IPS DF 6.9 (cell line): Measurements from ENCODE around the gene ASCL5.

Experiments used
- DNase-seq: peaks from one replicate; pipeline ENCODE4 v3.0.0-alpha.2; 2013; ENCODE audit warnings: low read depth, low spot score
- H3K27ac ChIP-seq: one replicate; pipeline ENCODE4 v1.5.1; 2013; ENCODE audit warnings: low read length, control low read depth
- H3K27me3 ChIP-seq: 2 replicates; pipeline ENCODE4 v1.6.1; 2013; ENCODE audit warnings: mild to moderate bottlenecking, low read length; ENCODE audit not compliant: control insufficient read depth, insufficient read depth
- H3K36me3 ChIP-seq: 2 replicates; pipeline ENCODE4 v1.6.1; 2013; ENCODE audit warnings: low read length; ENCODE audit not compliant: control insufficient read depth, insufficient read depth
- H3K4me1 ChIP-seq: 2 replicates; pipeline ENCODE4 v1.6.1; 2013; ENCODE audit warnings: low read length; ENCODE audit not compliant: control insufficient read depth, insufficient read depth
- H3K4me3 ChIP-seq: 2 replicates; pipeline ENCODE4 v1.5.1; 2013; ENCODE audit warnings: mild to moderate bottlenecking, low read length
- H3K9me3 ChIP-seq: 2 replicates; pipeline ENCODE4 v1.6.1; 2013; ENCODE audit warnings: low read length, inconsistent platforms; ENCODE audit not compliant: control insufficient read depth, insufficient read depth
- WGBS: extraction: QIAGEN DNeasy Blood & Tissue Kit; methylation state at CpG from one replicate; pipeline ENCODE4 v1.1.7; 2013; ENCODE audit warnings: mixed read lengths, missing lambda C conversion rate; ENCODE audit not compliant: insufficient read length, insufficient coverage; 5-methylcytosine and 5-hydroxymethylcytosine counted together

Gene ASCL5

GRCh38 chr1:201068976-201069375 lies 58.0 kb downstream of the ASCL5 start:
- Histone ChIP-seq H3K27ac (no peak overlapping the region), H3K4me3 (no peak overlapping the region), H3K4me1 (no peaks in the 10 kb centered on the region), H3K9me3 (no peaks in the 10 kb centered on the region), H3K36me3 (no peaks in the 10 kb centered on the region), H3K27me3 (no peaks in the 10 kb centered on the region)
- no peak for DNase-seq
- WGBS, result no CpG with 5 or more reads among the region's 4 CpGs

DNA sequence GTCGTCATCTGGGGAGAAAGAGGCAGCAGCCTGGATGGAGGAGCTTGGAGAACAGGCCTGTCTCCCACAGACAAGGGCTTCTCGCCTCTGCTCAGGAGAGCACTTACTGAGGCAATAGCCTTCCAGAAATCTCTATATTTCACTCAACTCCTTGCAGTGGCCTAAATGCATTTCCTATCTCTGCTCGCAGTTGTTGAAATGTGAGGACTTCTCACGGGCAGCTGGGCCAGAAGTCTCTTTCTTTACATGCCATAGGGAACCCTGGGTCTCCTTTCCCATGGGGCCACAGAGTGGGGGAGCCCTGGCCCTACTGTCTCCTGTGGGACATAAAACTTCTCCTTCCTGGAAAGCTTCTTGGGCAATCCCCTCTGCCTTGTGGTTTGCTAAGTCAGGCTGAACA lies 60.0 kb downstream of the ASCL5 start:
- H3K27me3 ChIP-seq, result no peaks in the 10 kb centered on the region
- peaks cover 4% of the 10 kb centered on the region; the same call in 1 of the 2 replicates for H3K4me1 ChIP-seq
- no CpG with 5 or more reads among the region's 4 CpGs for WGBS
- no peaks in the 10 kb centered on the region for H3K36me3 ChIP-seq
- no peak for DNase-seq
- no peaks in the 10 kb centered on the region for H3K9me3 ChIP-seq
- H3K4me3 ChIP-seq, result no peak overlapping the region
- H3K27ac ChIP-seq, result no peak overlapping the region

DNA sequence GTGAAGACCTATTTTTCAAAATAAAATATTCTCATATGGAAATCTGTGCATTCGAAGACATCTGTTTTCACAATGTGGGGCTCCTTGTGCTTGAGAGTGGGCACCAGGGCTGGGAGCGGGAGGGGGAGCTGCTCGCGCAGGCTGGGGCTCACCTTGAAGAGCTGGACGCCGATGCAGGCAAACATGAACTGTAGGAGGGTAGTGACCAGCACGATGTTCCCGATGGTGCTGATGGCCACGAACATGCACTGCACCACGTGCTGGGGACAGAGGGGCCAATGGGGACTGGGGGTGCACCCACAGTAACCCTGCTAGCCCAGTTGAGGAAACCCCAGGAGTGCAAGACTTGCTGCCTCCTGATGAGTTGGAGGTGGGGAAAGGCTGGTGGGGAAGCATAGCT lies 61.3 kb downstream of the ASCL5 start:
- H3K9me3 ChIP-seq, result no peaks in the 10 kb centered on the region
- no peak overlapping the region for H3K27ac ChIP-seq
- no CpG with 5 or more reads among the region's 10 CpGs for WGBS
- no peak for DNase-seq
- H3K36me3 ChIP-seq, result no peaks in the 10 kb centered on the region
- H3K4me3 ChIP-seq, result no peak overlapping the region
- H3K27me3 ChIP-seq, result no peaks in the 10 kb centered on the region
- H3K4me1 ChIP-seq, result peaks cover 4% of the 10 kb centered on the region; the same call in 1 of the 2 replicates

DNA sequence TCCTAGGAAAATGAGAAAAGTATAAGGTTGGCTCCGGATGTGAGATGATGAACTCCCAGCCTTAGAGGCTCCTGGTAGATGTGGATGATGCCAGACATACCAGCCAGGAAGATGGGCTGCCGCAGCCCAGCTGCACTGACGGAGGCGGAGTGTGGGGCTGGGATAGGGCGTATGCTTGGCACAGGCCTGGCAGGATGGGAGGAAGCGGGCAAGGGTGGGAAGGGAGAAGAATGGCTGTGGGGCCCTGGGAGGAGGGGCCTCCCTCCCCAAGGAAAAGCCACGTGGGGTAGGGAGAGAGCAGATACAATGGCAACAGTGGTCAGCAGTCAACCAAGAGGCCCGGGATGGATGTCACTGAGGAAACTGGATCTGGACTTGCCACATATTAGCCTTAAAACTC lies 62.2 kb downstream of the ASCL5 start:
- no peak for DNase-seq
- no peak overlapping the region for H3K27ac ChIP-seq
- H3K27me3 ChIP-seq, result no peaks in the 10 kb centered on the region
- WGBS, result no CpG with 5 or more reads among the region's 8 CpGs
- H3K9me3 ChIP-seq, result no peaks in the 10 kb centered on the region
- H3K4me1 ChIP-seq, result peaks cover 4% of the 10 kb centered on the region; the same call in 1 of the 2 replicates
- H3K4me3 ChIP-seq, result no peak overlapping the region
- H3K36me3 ChIP-seq, result no peaks in the 10 kb centered on the region
